Esophagus squamous epithelium (tissue), 4 donors: ENCODE data around the gene GNB1L.

Source experiments
- CTCF ChIP-seq, 6 experiments: fragments of 450-650 bp in 4 of 6; fragments of 200-600 bp in 2 of 6; sonication (generic) in 2 of 6; IDR thresholded peaks; one replicate each; pipeline ENCODE4 v1.5.1; 2016 to 2019; ENCODE audit warnings: antibody characterized with exemption in 6 of 6, mild to moderate bottlenecking in 4 of 6, moderate library complexity in 4 of 6
- POLR2A ChIP-seq, 4 donors: fragments of 450-650 bp; IDR thresholded peaks; one replicate each; pipeline ENCODE4 v1.6.1; 2017; ENCODE audit warnings: antibody characterized with exemption in 4 of 4, mild to moderate bottlenecking in 4 of 4, moderate library complexity in 3 of 4

- TF ChIP-seq CTCF (IDR thresholded peaks at IDR 0.05) (no peak), POLR2A (IDR thresholded peaks at IDR 0.05) (no peak)
These were observed 7.4 kb downstream of the GNB1L start for GRCh38 chr22:19847345-19847632.
